ENCODE measurements around the gene ZNF236.

DNA sequence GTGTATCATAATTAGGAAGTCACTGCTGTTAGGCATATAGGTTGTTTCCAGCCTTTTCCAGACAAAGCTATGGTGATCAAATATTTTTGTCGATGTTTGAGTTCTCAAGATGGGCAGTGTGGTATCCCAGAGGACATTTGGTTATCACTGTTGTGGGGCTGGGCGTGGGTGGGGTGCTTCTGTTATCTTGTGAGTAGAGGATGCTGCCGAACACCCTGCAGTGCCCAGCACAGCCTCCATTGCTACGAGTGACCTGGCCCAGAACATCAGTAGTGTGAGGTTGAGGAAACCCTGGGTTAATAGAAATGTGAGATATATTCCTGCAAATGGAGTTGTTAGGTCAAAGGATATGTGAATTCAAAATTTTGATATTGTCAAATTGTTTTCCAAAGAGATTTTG, 33.2 kb downstream of the ZNF236 start:
- TF ChIP-seq, protein P1, sequence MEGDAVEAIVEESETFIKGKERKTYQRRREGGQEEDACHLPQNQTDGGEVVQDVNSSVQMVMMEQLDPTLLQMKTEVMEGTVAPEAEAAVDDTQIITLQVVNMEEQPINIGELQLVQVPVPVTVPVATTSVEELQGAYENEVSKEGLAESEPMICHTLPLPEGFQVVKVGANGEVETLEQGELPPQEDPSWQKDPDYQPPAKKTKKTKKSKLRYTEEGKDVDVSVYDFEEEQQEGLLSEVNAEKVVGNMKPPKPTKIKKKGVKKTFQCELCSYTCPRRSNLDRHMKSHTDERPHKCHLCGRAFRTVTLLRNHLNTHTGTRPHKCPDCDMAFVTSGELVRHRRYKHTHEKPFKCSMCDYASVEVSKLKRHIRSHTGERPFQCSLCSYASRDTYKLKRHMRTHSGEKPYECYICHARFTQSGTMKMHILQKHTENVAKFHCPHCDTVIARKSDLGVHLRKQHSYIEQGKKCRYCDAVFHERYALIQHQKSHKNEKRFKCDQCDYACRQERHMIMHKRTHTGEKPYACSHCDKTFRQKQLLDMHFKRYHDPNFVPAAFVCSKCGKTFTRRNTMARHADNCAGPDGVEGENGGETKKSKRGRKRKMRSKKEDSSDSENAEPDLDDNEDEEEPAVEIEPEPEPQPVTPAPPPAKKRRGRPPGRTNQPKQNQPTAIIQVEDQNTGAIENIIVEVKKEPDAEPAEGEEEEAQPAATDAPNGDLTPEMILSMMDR (IDR thresholded peaks at IDR 0.05): no peak
- TF ChIP-seq EZH2 (IDR thresholded peaks at IDR 0.05; ENCODE audit: borderline replicate concordance, insufficient read depth, low read depth, low read length, poor library complexity, severe bottlenecking): no peak
